Fibroblast of skin of right biceps (primary cell): ENCODE data around the gene CDK13.

Source experiments
- DNase-seq: peaks from one replicate; pipeline ENCODE4 v3.0.0-alpha.2; 2013

Gene CDK13

GRCh38 chr7:39950473-39951225 is 593 bp downstream of the CDK13 start:
- DNase-seq = peak; percentile 51

DNA sequence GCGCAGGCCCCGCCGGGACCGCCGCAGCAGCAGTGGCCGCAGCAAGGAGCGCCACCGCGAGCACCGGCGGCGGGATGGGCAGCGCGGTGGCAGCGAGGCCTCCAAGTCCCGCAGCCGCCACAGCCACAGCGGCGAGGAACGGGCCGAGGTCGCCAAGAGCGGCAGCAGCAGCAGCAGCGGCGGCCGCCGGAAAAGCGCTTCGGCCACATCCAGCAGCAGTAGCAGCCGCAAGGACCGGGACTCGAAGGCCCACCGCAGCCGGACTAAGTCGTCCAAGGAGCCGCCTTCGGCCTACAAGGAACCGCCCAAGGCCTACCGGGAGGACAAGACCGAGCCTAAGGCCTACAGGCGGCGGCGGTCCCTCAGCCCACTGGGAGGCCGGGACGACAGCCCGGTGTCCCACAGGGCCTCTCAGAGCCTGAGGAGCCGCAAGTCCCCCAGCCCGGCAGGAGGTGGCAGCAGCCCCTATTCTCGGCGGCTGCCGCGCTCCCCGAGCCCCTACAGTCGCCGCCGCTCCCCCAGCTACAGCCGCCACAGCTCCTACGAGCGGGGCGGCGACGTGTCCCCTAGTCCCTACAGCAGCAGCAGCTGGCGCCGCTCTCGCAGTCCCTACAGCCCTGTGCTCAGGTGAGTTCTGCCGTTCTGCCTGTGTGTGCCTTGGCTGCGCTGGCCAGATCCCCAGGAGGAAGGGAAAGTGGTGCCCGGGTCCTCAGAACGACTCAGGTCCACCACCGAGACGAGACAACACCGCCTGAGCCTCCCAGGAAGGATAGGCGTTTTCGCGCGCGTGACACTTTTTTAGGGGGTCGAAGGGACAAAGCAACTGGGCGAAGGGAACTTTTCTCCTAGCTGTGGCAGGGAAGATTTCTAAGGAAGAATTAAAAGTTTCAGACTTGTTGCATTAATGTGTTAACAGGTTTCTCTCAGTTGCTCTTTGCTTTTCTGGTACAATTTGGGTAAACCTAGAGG is 1.5 kb downstream of the CDK13 start:
- peak; percentile 69 for DNase-seq

- peak; percentile 48 for DNase-seq
Observed at GRCh38 chr7:39952374-39952773, 2.3 kb downstream of the CDK13 start.

DNA sequence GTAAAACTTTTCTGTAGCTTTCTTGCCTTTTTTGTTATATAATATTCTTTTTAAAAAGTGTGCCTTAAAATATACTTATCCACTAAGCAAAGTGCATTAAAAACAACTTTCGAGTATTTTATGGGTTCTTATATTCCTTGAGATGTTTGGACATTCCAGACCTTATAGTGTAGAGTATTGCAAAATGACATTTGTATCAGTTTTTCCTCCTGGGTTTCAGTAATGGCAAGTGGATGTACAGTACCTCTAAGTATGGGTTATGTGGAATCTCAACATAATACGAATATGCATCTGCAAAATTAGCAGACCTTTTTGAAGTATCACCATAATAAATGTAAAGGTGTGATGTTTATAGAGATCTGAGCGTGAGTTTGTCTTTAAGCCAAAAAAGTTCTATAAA is 2.7 kb downstream of the CDK13 start:
- no peak for DNase-seq

DNA sequence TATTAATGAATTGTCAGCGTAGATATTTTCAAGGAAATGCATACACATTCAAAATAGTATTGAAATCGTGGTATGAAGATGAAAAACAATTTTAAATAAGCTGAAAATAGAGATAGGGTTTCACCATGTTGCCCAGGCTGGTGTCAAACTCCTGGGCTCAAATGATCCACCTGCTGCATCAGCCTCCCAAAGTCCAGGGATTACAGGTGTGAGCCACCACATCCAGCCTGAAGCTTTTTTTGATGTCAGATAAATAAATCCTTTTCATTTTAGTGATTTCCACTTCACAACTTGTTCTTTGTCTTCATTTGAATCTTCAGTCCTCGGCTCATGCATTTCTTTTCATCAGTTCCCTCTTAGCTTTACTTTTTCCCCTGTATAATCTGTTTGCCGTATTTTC is 4.6 kb downstream of the CDK13 start:
- DNase-seq = no peak

DNA sequence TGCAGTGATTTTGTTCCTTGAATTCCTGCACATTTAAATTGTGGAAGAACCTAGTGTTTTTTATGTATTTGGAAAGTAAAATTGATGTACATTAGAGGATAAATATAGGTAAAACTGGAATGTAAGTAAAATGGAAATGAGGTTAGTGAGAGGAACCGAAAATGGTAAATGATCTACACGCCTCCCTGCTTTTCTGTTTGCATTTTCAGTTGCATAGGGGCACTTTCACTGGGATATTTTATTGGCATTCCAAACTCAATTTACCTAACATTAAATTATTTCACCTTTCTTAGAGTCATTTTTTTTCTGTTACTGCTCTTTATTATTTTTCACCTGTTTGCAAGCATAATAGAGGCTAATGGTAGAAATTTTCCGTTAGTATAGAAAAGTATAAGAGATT is 8.0 kb downstream of the CDK13 start:
- DNase-seq = no peak

DNA sequence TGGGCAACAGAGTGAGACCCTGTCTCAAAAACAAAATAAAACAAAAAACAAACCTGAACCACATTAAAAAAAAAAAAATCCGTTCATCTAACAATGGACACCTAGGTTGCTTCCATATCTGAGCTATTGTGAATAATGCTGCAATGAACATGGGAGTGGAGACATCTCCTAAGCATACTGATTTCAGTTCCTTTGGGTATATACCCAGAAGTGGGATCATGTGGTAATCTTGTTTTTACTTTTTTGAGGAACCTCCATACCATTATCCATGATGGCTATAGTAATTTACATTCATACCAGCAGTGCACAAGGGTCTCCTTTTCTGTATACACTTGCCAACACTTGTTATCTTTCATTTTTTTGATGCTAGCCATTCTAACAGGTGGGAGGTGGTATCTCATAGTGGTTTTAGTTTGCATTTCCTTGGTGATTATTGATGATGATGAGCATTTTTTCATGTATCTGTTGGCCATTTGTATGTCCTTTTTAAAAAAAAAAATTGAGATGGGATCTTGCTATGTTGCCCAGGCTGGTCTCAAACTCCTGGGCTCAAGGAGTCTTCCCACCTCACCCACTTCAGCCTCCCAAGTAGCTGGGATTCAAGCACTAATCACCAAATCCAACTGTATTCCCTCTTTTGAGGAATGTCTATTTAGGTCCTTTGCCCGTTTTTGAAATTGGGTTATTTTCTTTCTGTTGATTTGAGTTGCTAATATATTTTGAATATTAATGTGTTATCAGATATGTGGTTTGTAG is 17.5 kb downstream of the CDK13 start:
- DNase-seq = no peak

- peak; percentile 21 for DNase-seq
Observed at GRCh38 chr7:39969431-39969830, 19.4 kb downstream of the CDK13 start.

DNA sequence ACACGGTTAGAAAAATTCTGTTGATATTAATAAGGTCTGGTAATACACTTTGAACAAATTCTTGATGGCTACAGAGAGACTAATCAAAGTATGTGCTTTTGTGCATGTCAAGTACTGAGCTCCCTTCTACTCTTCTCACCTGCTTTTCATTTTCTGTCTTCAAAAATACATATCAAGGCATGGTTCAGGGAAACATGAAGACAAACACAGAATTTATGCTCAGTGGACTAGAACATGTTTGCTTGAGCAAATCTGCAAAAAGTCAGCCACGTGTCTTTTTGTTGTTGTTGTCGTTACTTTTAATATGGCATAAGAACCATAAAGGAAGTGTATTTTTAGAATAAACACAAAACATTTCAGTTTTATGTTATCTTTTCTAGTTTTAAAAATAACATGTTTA is 21.9 kb downstream of the CDK13 start:
- DNase-seq = no peak

- no peak for DNase-seq
Observed at GRCh38 chr7:39973801-39974200, 23.7 kb downstream of the CDK13 start.

- no peak for DNase-seq
Observed at GRCh38 chr7:39978230-39978934, 28.3 kb downstream of the CDK13 start.

GRCh38 chr7:39979406-39980073 is 29.5 kb downstream of the CDK13 start:
- DNase-seq = no peak

DNA sequence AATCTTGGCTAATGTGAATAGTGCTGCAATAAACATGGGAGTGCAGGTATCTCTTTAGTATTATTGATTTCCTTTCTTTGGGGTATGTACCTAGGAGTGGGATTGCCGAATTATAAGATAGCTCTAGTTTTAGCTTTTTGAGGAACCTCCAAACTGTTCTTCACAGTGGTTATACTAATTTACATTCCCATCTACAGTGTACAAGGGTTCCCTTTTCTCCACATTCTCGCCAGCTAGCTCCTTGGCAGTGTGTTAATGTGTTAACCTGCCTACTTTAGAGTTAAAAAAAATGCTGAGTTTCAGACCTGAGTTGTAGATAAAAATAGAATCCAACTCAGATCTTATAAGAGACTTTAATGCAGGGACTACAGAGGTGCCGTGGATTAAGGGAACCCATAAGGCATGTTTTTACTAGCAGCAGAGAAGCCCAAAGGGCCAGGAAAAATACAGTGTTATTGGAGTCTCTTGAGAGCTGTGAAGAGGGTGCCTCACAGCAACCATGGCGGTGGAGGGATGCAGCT is 35.4 kb downstream of the CDK13 start:
- no peak for DNase-seq

- no peak for DNase-seq
Observed at GRCh38 chr7:39987641-39988347, 37.7 kb downstream of the CDK13 start.

GRCh38 chr7:40000734-40001315 is 50.8 kb downstream of the CDK13 start:
- peak; percentile 35 for DNase-seq

DNA sequence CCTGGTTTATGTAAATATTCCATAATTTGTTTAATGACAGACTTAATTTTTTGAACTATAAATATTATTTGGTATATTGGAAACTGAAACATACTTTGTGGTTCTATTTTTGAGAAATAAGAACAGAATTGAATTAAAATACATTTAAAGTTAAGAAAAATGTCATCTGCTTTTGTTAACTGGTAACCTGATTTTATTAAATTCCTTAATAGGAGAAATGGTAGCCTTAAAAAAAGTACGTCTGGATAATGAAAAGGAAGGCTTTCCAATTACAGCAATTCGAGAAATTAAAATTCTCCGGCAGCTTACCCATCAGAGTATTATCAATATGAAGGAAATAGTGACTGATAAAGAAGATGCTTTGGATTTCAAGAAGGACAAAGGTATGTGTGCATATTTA is 51.6 kb downstream of the CDK13 start:
- DNase-seq = no peak

DNA sequence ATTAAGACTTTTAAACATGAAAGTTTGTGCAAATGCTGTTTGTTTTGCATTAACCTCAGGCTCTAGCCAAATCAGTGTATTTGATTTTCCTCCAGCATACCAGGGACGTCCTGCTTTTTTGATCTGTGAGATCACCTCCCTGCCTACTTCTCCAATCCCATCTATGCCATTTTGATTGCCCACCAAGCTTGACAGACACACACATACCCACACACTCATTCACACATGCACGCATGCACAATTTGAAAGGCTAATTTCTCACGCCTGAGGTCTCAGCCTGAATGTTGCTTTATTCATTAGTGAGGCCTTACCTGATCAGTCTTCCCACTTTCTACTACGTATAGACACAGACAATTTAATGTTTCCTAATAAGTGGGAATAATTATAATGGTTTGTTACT is 53.5 kb downstream of the CDK13 start:
- DNase-seq = no peak

- DNase-seq = peak; percentile 52
Observed at GRCh38 chr7:40008223-40008815, 58.3 kb downstream of the CDK13 start.

- DNase-seq = no peak
Observed at GRCh38 chr7:40009301-40009700, 59.2 kb downstream of the CDK13 start.

GRCh38 chr7:40014376-40014775 is 64.3 kb downstream of the CDK13 start:
- DNase-seq = no peak
